SH-SY5Y (cell line): ENCODE data around the gene TSPAN4.

Source experiments
- GATA2 ChIP-seq: IDR thresholded peaks from 2 replicates; pipeline ENCODE4 v1.6.1; 2011; ENCODE audit warnings: mild to moderate bottlenecking, low read depth, low read length
- GATA3 ChIP-seq: IDR thresholded peaks from 2 replicates; pipeline ENCODE4 v1.6.1; 2011; ENCODE audit warnings: low read depth, mild to moderate bottlenecking, low read length, moderate library complexity

Gene TSPAN4

GRCh38 chr11:801097-801780, 41.4 kb upstream of the TSPAN4 start:
- TF ChIP-seq GATA2 (no peak), GATA3 (no peak)

DNA sequence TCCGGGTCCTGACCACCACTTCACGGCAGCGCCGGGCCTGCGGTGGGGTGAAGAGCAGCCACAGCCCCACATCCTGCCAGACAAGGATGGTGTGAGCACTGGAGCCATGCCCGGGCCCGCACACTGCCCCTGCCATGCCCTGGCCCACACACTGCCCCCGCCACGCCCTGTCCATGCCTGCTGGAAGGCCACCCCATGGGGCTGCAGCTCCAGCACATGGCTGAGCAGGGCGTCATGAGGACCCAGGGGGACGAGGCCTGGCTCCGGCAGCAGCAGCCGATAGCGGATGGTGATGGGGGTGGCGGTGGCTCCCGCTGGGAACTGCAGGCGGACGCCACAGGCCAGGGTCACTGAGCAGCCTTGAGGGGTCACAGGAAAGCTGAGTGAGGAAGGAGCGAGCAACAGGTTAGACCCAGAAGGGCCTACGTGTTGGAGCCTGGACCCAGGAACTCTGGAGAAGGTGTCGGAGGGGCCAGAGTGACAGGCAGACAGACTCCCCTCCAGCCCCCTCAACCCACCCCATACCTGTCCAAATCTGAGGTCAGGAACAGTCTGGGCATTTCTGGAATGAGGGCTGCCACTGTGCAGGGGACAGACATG, 40.5 kb upstream of the TSPAN4 start:
- TF ChIP-seq GATA3 (no peak), GATA2 (no peak)

- TF ChIP-seq GATA3 = no peak
- no peak for TF ChIP-seq GATA2
Measured at GRCh38 chr11:802693-803466, 39.8 kb upstream of the TSPAN4 start.

GRCh38 chr11:803467-803742, 39.2 kb upstream of the TSPAN4 start:
- no peak for TF ChIP-seq GATA2
- no peak for TF ChIP-seq GATA3

DNA sequence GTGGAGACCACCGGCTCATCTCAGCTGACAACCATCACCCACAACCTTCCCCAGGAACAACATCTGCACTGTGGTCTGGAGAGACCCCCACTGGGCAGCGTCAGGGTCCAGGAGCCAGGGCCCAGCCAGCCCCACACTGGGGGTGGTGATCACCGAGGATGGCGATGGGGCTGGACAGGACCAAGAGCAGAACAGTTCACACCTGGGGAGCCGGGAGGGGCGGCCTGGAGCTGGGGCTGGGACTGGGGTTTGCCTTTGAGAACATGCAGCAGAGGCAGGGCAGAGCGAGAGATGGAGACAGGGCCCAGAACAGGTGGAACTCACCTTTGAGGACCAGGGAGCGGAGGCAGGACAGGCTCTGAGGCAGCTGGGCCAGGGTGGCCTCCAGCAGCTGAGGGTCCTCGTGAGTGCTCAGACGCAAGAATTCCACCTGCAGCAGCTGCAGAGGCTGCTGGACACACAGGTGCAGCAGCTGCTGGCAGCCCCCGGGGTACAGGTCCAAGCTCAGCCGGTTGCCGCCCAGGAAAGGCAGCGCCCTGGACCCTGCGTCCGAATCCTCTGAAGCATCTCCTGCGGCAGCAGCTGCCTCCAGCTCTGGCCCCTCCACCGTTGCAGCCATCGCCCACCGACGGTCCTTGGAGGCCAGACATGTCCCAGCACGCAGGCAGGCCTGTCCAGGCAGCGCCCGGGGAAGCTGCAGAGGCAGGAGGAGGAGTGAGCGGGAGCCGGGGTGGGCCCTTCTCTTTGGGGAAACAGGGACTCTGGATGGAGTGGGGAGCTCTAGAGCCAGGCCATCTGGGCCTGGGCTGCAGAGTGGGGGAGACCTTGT, 38.7 kb upstream of the TSPAN4 start:
- TF ChIP-seq GATA3 = no peak
- no peak for TF ChIP-seq GATA2

DNA sequence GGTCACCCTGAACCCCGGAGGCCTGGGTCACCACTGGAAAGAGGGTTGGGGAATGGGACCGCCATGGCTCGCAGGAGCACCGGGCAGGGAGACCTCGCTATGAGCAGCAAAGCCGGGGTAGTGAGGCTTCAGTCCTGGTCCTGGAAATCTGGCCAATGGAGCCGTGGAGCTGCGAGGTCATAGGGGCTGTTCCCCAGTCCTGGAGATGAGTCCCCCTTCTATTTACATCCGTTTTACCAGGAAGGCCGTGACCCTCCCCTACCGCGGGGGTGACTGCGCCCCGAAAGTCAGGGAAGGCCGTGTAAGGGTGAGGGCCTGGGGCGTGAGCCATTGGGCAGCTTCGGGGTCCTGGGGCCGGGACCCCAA, 38.1 kb upstream of the TSPAN4 start:
- TF ChIP-seq GATA3 = no peak
- no peak for TF ChIP-seq GATA2

- TF ChIP-seq GATA2 (no peak), GATA3 (no peak)
Measured at GRCh38 chr11:808427-809286, 34.0 kb upstream of the TSPAN4 start.

DNA sequence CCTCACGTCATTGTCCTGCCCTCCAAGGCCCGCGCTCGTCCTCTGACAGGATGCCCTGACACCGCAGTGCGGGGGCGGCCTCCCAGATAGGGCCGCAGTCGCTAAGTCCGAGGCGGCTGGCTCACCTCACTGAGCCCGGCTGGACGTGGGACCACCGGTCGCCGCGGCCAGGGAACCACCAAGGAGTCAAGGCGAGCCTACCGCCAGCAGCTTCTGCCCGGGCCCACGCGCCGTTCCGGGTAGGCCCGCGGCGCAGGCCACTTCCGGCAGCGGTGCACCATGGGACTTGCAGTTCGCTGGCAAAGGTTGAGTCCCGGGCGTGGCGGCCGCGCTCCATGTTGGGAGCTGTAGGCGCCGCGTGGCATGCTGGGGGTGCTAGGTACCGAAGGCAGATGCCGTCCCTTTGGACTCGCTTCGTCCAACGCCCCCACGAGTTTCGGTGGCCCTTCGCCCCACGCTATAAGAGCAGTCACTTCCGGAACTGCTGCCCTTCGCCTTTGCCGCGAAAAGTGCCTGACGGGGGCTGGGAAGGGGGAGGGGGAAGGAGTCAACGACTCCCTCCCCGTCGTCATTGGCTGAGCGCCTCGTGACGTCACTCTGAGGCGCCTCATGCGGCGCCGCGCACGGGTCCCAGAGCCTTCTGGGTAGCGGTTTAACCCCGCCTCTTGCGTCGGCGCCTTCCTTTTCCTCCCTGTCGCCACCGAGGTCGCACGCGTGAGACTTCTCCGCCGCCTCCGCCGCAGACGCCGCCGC, 33.2 kb upstream of the TSPAN4 start, which contains the start of gene RPLP2:
RPLP2 (plus strand) TSS at position 681 of the 753 bp plus-strand sequence. CDS start 268 bp downstream, outside the sequence.
- TF ChIP-seq GATA2 = no peak
- no peak for TF ChIP-seq GATA3

DNA sequence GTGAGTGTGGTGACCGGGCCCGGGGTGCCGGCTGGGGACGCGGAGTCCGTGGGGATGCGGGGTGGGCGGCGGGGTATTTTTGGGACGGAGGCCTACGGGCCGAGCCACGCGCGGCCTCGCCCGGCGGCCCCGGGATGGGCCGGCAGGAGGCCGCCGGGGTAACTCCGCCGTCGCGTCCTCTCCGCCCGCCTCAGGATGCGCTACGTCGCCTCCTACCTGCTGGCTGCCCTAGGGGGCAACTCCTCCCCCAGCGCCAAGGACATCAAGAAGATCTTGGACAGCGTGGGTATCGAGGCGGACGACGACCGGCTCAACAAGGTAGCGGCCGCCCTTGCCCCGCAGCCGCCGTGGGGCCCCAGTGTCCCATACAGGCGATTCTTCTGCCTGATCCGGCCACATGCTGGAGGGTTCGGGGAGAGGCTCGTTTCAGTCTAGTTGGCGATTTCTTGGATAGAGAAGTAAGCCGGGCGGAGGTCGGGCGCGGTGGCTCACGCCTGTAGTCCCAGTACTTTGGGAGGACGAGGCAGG, 32.5 kb upstream of the TSPAN4 start:
- TF ChIP-seq GATA2 = no peak
- TF ChIP-seq GATA3 = no peak

DNA sequence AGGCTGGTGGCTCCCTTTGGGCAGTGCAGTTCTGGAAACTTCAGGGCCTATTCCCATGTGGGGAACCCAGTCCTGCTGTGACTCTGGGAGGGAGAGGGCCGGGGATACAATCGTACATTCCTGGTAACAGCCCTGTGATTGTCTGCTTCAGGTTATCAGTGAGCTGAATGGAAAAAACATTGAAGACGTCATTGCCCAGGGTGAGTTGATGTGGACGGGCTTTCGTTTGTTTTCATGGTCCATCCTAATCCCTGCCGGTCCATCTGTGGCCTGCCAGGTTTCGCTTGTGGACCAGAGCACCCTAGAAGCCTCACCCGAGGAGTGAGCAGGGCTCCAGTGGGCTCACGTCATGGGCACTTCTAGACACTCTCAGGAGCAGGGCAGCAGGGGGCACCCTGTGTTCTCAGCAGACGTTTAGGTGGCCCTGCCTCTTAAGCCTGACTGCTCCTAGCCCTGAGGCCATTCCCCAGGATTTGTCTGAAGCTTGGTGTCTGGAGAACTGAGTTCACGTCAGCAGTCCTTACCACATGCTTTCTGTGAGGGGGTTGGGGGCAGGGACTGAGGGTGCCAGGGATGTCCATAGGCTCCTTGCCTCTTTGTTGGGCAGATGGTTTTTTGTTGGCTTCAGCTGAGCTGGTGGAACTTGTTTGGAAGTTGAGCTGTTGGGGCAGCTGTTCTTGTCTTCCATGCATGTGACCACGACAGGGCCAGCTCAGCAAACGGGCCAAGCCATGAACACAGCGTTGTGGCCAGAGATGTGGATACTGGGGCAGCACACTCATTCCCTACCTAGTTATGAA, 31.0 kb upstream of the TSPAN4 start:
- TF ChIP-seq GATA2 = no peak
- no peak for TF ChIP-seq GATA3

DNA sequence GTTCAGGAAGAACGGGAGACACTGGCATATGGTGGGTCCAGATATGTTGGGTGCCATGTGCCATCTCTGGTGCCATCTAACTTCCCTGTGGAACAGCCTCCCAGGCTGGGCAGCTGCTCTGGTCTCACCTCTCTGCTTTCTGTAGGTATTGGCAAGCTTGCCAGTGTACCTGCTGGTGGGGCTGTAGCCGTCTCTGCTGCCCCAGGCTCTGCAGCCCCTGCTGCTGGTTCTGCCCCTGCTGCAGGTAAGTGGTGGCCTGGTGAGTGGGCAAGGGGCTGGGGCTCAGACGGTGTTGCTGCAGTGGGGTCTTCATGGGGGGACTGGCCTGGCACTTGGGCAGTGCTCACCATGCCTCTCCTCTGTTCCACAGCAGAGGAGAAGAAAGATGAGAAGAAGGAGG, 30.3 kb upstream of the TSPAN4 start:
- no peak for TF ChIP-seq GATA2
- no peak for TF ChIP-seq GATA3

DNA sequence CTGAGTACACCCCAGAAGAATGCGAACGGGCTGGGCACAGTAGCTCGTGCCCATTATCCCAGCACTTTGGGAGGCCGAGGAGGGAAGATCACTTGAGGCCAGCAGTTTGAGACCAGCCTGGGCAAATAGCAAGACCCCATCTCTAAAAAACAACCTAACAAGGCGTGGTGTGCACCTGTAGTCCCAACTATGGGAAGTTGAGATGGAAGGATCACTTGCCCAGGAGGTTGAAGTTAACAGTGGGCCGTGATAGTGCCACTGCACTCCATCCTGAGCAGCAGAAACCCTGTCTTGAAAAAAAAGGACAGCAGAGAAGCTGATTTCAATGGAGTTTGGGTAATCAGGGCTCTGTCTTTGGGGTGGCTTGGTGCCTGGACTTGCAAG, 29.6 kb upstream of the TSPAN4 start:
- TF ChIP-seq GATA2 (no peak), GATA3 (no peak)
